HCT116 (cell line): ENCODE data around the gene EIF4G3.

Source experiments
- EGR1 ChIP-seq: IDR thresholded peaks from 2 replicates; pipeline ENCODE4 v1.6.1; 2012; ENCODE audit warnings: low read depth
- EZH2phosphoT487 ChIP-seq: fragments of 200-600 bp; IDR thresholded peaks from 2 replicates; pipeline ENCODE4 v1.6.1; 2018; ENCODE audit warnings: antibody characterized with exemption, borderline replicate concordance

- TF ChIP-seq EGR1 = no peak
- no peak for TF ChIP-seq EZH2phosphoT487
Measured at GRCh38 chr1:20993716-20994575, 182.8 kb downstream of the EIF4G3 start.
